Stimulated activated CD4-positive, alpha-beta T cell treated with anti-CD3 and anti-CD28 coated beads, Interleukin-2, amount 100 ng/mL, for 4 hours (primary cell): ENCODE results near the gene ST3GAL5.

Experiments
- DNase-seq: peaks from one replicate; pipeline ENCODE4 v3.0.0-alpha.2; 2020; ENCODE audit warnings: low read depth

The ST3GAL5 gene

GRCh38 chr2:85866165-85866659 is 22.6 kb downstream of the ST3GAL5 start:
- no peak for DNase-seq

- no peak for DNase-seq
Measured at GRCh38 chr2:85865539-85866164, 23.1 kb downstream of the ST3GAL5 start.

- no peak for DNase-seq
Measured at GRCh38 chr2:85864654-85865053, 24.1 kb downstream of the ST3GAL5 start.

GRCh38 chr2:85862426-85862825 is 26.4 kb downstream of the ST3GAL5 start:
- DNase-seq, result no peak

GRCh38 chr2:85861650-85862049 is 27.1 kb downstream of the ST3GAL5 start:
- DNase-seq, result no peak

- no peak for DNase-seq
Measured at GRCh38 chr2:85861180-85861579, 27.6 kb downstream of the ST3GAL5 start.

- DNase-seq, result no peak
Measured at GRCh38 chr2:85858841-85859240, 29.9 kb downstream of the ST3GAL5 start.

- DNase-seq, result no peak
Measured at GRCh38 chr2:85854897-85855296, 33.9 kb downstream of the ST3GAL5 start.

- DNase-seq, result no peak
Measured at GRCh38 chr2:85854166-85854509, 34.7 kb downstream of the ST3GAL5 start.

- no peak for DNase-seq
Measured at GRCh38 chr2:85853499-85854165, 35.2 kb downstream of the ST3GAL5 start.

- peak; percentile 42 for DNase-seq
Measured at GRCh38 chr2:85852937-85853498, 35.8 kb downstream of the ST3GAL5 start.

- DNase-seq, result no peak
Measured at GRCh38 chr2:85852152-85852840, 36.5 kb downstream of the ST3GAL5 start.

- DNase-seq, result no peak
Measured at GRCh38 chr2:85851253-85852151, 37.3 kb downstream of the ST3GAL5 start.

- no peak for DNase-seq
Measured at GRCh38 chr2:85850451-85850850, 38.3 kb downstream of the ST3GAL5 start.

GRCh38 chr2:85847051-85847588 is 41.7 kb downstream of the ST3GAL5 start:
- DNase-seq, result no peak

- DNase-seq, result no peak
Measured at GRCh38 chr2:85846411-85846810, 42.4 kb downstream of the ST3GAL5 start.

GRCh38 chr2:85844486-85844885 is 44.3 kb downstream of the ST3GAL5 start:
- no peak for DNase-seq

GRCh38 chr2:85843543-85843942 is 45.2 kb downstream of the ST3GAL5 start:
- DNase-seq, result no peak

- no peak for DNase-seq
Measured at GRCh38 chr2:85840091-85840490, 48.7 kb downstream of the ST3GAL5 start.

- no peak for DNase-seq
Measured at GRCh38 chr2:85839461-85839860, 49.3 kb downstream of the ST3GAL5 start.

- no peak for DNase-seq
Measured at GRCh38 chr2:85838641-85839040, 50.1 kb downstream of the ST3GAL5 start.

GRCh38 chr2:85838181-85838580 is 50.6 kb downstream of the ST3GAL5 start:
- DNase-seq, result no peak
